Activated CD8-positive, alpha-beta memory T cell treated with anti-CD3 and anti-CD28 coated beads for 24 hours (primary cell): ENCODE measurements around the gene IL9R.
"Not testable (repeated sequence)": the region's sequence is repeated elsewhere in the genome, so short reads cannot be mapped to it uniquely, and the experiment has no call there.

Experiments used
- DNase-seq: peaks from one replicate; pipeline ENCODE4 v3.0.0-alpha.2; 2020

Gene IL9R

GRCh38 chrX:155997436-155997835 is at the start of gene IL9R:
TSS of gene IL9R (plus strand) at chrX:155997696. CDS start at chrX:155997760, 64 bp downstream.
- DNase-seq, result peak; percentile 73

GRCh38 chrX:155949098-155949497 is 48.4 kb upstream of the IL9R start:
- no peak for DNase-seq

GRCh38 chrX:155951237-155951789 is 46.2 kb upstream of the IL9R start:
- no peak for DNase-seq

- no peak for DNase-seq
These were observed 44.4 kb upstream of the IL9R start for GRCh38 chrX:155953055-155953454.

- DNase-seq, result no peak
These were observed 42.7 kb upstream of the IL9R start for GRCh38 chrX:155954793-155955192.

- no peak for DNase-seq
These were observed 41.4 kb upstream of the IL9R start for GRCh38 chrX:155956099-155956498.

- DNase-seq, result no peak
These were observed 40.8 kb upstream of the IL9R start for GRCh38 chrX:155956649-155957048.

GRCh38 chrX:155957843-155958242 is 39.7 kb upstream of the IL9R start:
- no peak for DNase-seq

GRCh38 chrX:155959018-155959587 is 38.4 kb upstream of the IL9R start:
- no peak for DNase-seq

- DNase-seq, result no peak
These were observed 34.6 kb upstream of the IL9R start for GRCh38 chrX:155962906-155963305.

GRCh38 chrX:155966876-155967275 is 30.6 kb upstream of the IL9R start:
- DNase-seq, result no peak

GRCh38 chrX:155967653-155968325 is 29.7 kb upstream of the IL9R start:
- DNase-seq, result no peak

- DNase-seq, result no peak
These were observed 29.2 kb upstream of the IL9R start for GRCh38 chrX:155968326-155968661.

- DNase-seq, result no peak
These were observed 28.7 kb upstream of the IL9R start for GRCh38 chrX:155968791-155969190.

GRCh38 chrX:155971658-155972057 is 25.8 kb upstream of the IL9R start:
- not testable (repeated sequence) for DNase-seq

- DNase-seq, result not testable (repeated sequence)
These were observed 25.3 kb upstream of the IL9R start for GRCh38 chrX:155972241-155972640.

GRCh38 chrX:155983326-155983725 is 14.2 kb upstream of the IL9R start:
- DNase-seq, result no peak

GRCh38 chrX:155985208-155985607 is 12.3 kb upstream of the IL9R start:
- no peak for DNase-seq

GRCh38 chrX:155986995-155987394 is 10.5 kb upstream of the IL9R start:
- not testable (repeated sequence) for DNase-seq

GRCh38 chrX:155988859-155989258 is 8.6 kb upstream of the IL9R start:
- no peak for DNase-seq

- DNase-seq, result no peak
These were observed 4.1 kb upstream of the IL9R start for GRCh38 chrX:155993421-155993820.

GRCh38 chrX:155995321-155995875 is 2.1 kb upstream of the IL9R start:
- DNase-seq, result no peak

GRCh38 chrX:155998116-155998515 is 620 bp downstream of the IL9R start:
- DNase-seq, result no peak

GRCh38 chrX:155998761-155999510 is 1.4 kb downstream of the IL9R start:
- no peak for DNase-seq
